IMR-90 (cell line): ENCODE measurements around the gene ARX. TPM values are rescaled to one million over a fixed set of nuclear protein-coding genes. Genes with fewer than 3 reads are reported as not detected.

Experiments used
- ATAC-seq: fragments of 200-7000 bp; cut with Tn5 transposase; 2 replicates; pipeline ENCODE4 v1.9.1; 2020; ENCODE audit warnings: low read depth, mild to moderate bottlenecking, moderate library complexity
- BruUV-seq: library from RNA; stranded (reverse); fragments of 400-500 nt; replicated peaks from 2 replicates; lab custom pipeline; 2021; lab: Mats Ljungman, UMichigan
- CTCF ChIA-PET: fragments of 300-600 bp; formaldehyde crosslinking; extraction: SDS; loops from one replicate; lab custom pipeline; 2021; ENCODE audit warnings: antibody characterized with exemption; lab: Yijun Ruan, JAX
- POLR2A ChIA-PET: fragments of 300-600 bp; sonication (Branson Sonifier 250); formaldehyde crosslinking; loops from one replicate; lab custom pipeline; 2022; ENCODE audit warnings: antibody characterized with exemption; ENCODE audit not compliant: unreplicated experiment; lab: Charles Lee
- DNase-seq: peaks from one replicate; pipeline ENCODE4 v3.0.0; 2013
- H2AFZ ChIP-seq: replicated peaks from 2 replicates; pipeline ENCODE3; 2013; ENCODE audit warnings: low read length, mild to moderate bottlenecking; ENCODE audit not compliant: poor library complexity
- H2AK5ac ChIP-seq: 2 replicates; pipeline ENCODE4 v1.6.1; 2013; ENCODE audit warnings: low read depth, low read length, inconsistent platforms
- H2AK9ac ChIP-seq: replicated peaks from 2 replicates; pipeline ENCODE3; 2013; ENCODE audit warnings: mild to moderate bottlenecking, low read depth, low read length, moderate library complexity; ENCODE audit not compliant: poor library complexity
- H2BK120ac ChIP-seq: 2 replicates; pipeline ENCODE4 v1.6.1; 2013; ENCODE audit warnings: low read depth, low read length, inconsistent platforms
- H2BK15ac ChIP-seq: 3 replicates; pipeline ENCODE4 v1.6.1; 2013; ENCODE audit warnings: low read depth, low read length, inconsistent platforms
- H2BK20ac ChIP-seq: 2 replicates; pipeline ENCODE4 v1.6.1; 2013; ENCODE audit warnings: low read depth, mild to moderate bottlenecking, inconsistent platforms, low read length, moderate library complexity
- H2BK5ac ChIP-seq: 2 replicates; pipeline ENCODE4 v1.6.1; 2013; ENCODE audit warnings: mild to moderate bottlenecking, low read depth, low read length, inconsistent platforms; ENCODE audit not compliant: poor library complexity, severe bottlenecking
- H3K14ac ChIP-seq: replicated peaks from 2 replicates; pipeline ENCODE4 v1.6.1; 2013; ENCODE audit warnings: low read depth, low read length, inconsistent platforms
- H3K18ac ChIP-seq: 2 replicates; pipeline ENCODE4 v1.6.1; 2013; ENCODE audit warnings: low read depth, low read length, control low read depth
- H3K23ac ChIP-seq: 2 replicates; pipeline ENCODE4 v1.6.1; 2013; ENCODE audit warnings: low read depth, low read length, inconsistent platforms
- H3K27ac ChIP-seq: 2 replicates; pipeline ENCODE4 v1.5.1; 2013; ENCODE audit warnings: mild to moderate bottlenecking, control low read depth, low read length; ENCODE audit not compliant: insufficient read depth
- H3K27me3 ChIP-seq: 2 replicates; pipeline ENCODE4 v1.6.1; 2013; ENCODE audit warnings: low read length; ENCODE audit not compliant: control insufficient read depth, insufficient read depth
- H3K36me3 ChIP-seq: 2 replicates; pipeline ENCODE4 v1.6.1; 2013; ENCODE audit warnings: low read length, mixed read lengths; ENCODE audit not compliant: control insufficient read depth, insufficient read depth
- H3K4ac ChIP-seq: 2 replicates; pipeline ENCODE4 v1.6.1; 2013; ENCODE audit warnings: low read depth, low read length, inconsistent platforms
- H3K4me1 ChIP-seq: 2 replicates; pipeline ENCODE4 v1.6.1; 2013; ENCODE audit warnings: low read length, mixed read lengths; ENCODE audit not compliant: control insufficient read depth, insufficient read depth
- H3K4me2 ChIP-seq: 2 replicates; pipeline ENCODE4 v1.6.1; 2013; ENCODE audit warnings: low read depth, mild to moderate bottlenecking, control low read depth, low read length, moderate library complexity
- H3K4me3 ChIP-seq: 2 replicates; pipeline ENCODE4 v1.5.1; 2013; ENCODE audit warnings: low read depth, mild to moderate bottlenecking, control low read depth, low read length, moderate library complexity; ENCODE audit not compliant: insufficient read depth
- H3K56ac ChIP-seq: 2 replicates; pipeline ENCODE4 v1.6.1; 2013; ENCODE audit warnings: low read length, inconsistent platforms; ENCODE audit not compliant: insufficient read depth; ENCODE audit errors: extremely low read depth
- H3K79me1 ChIP-seq, 2 experiments: 2 replicates each; pipeline ENCODE4 v1.6.1; 2013; ENCODE audit warnings: low read length in 2 of 2, inconsistent platforms in 1 of 2, low read depth in 1 of 2
- H3K9ac ChIP-seq: 2 replicates; pipeline ENCODE4 v1.6.1; 2013; ENCODE audit warnings: low read depth, low read length, control low read depth
- H3K9me1 ChIP-seq: 2 replicates; pipeline ENCODE4 v1.6.1; 2013; ENCODE audit warnings: low read length, inconsistent platforms; ENCODE audit not compliant: insufficient read depth
- H3K9me3 ChIP-seq: 2 replicates; pipeline ENCODE4 v1.6.1; 2013; ENCODE audit warnings: low read length; ENCODE audit not compliant: control insufficient read depth, insufficient read depth
- H4K20me1 ChIP-seq: 2 replicates; pipeline ENCODE4 v1.6.1; 2013; ENCODE audit warnings: low read length, inconsistent platforms; ENCODE audit not compliant: insufficient read depth
- H4K5ac ChIP-seq: 2 replicates; pipeline ENCODE4 v1.6.1; 2013; ENCODE audit warnings: mild to moderate bottlenecking, low read depth, low read length, control low read depth
- H4K8ac ChIP-seq, 2 experiments: 2 replicates each; pipeline ENCODE4 v1.6.1; 2013; ENCODE audit warnings: low read depth in 2 of 2, low read length in 2 of 2, control low read depth in 1 of 2, inconsistent platforms in 1 of 2
- H4K91ac ChIP-seq: 2 replicates; pipeline ENCODE4 v1.6.1; 2013; ENCODE audit warnings: low read depth, low read length, inconsistent platforms; ENCODE audit not compliant: insufficient read depth
- BHLHE40 ChIP-seq: fragments of 150-350 bp; IDR thresholded peaks from 2 replicates; pipeline ENCODE4 v1.6.1; 2016; ENCODE audit warnings: mild to moderate bottlenecking, low read depth, low read length
- CHD1 ChIP-seq: IDR thresholded peaks from 2 replicates; pipeline ENCODE4 v1.6.1; 2012; ENCODE audit warnings: low read depth, low read length, improper control_type of control experiment
- MAFK ChIP-seq: IDR thresholded peaks from 2 replicates; pipeline ENCODE4 v1.6.1; 2012; ENCODE audit warnings: low read depth, low read length, improper control_type of control experiment
- NFE2L2 ChIP-seq: fragments of 150-350 bp; IDR thresholded peaks from 2 replicates; pipeline ENCODE4 v1.6.1; 2016; ENCODE audit warnings: low read depth, mild to moderate bottlenecking, low read length
- POLR2A ChIP-seq: IDR thresholded peaks from 2 replicates; pipeline ENCODE4 v1.6.1; 2012; ENCODE audit warnings: mild to moderate bottlenecking, low read depth, low read length
- RCOR1 ChIP-seq: IDR thresholded peaks from 2 replicates; pipeline ENCODE4 v1.6.1; 2012; ENCODE audit warnings: mild to moderate bottlenecking, low read length, improper control_type of control experiment; ENCODE audit not compliant: insufficient replicate concordance
- RFX5 ChIP-seq: IDR thresholded peaks from 2 replicates; pipeline ENCODE4 v1.8.0; 2012; ENCODE audit warnings: low read depth, mild to moderate bottlenecking, low read length, moderate library complexity
- SMC3 ChIP-seq: fragments of 150-350 bp; IDR thresholded peaks from 2 replicates; pipeline ENCODE4 v1.6.1; 2016; ENCODE audit warnings: low read depth, mild to moderate bottlenecking, antibody characterized with exemption, low read length, moderate library complexity
- WGBS, 2 experiments: methylation state at CpG; one replicate each; pipeline versions ENCODE4 v1.1.5 to v1.1.7; 2013; ENCODE audit warnings: missing lambda C conversion rate in 2 of 2; ENCODE audit not compliant: insufficient read length in 1 of 2; ENCODE audit errors: extremely low coverage in 2 of 2; 5-methylcytosine and 5-hydroxymethylcytosine counted together
- dilution Hi-C: fragments of 300-500 bp; cut with HindIII; formaldehyde crosslinking; loops from one replicate; pipeline ENCODE4 v1.14.3; 2018; ENCODE audit warnings: low sequenced_read_pairs; ENCODE audit not compliant: unreplicated experiment
- in situ Hi-C: fragments of 300-500 bp; cut with MboI; formaldehyde crosslinking; loops from 3 replicates; pipeline ENCODE4 v1.14.3; 2019; ENCODE audit warnings: low sequenced_read_pairs, inconsistent platforms, mixed read lengths
- intact Hi-C: fragments of 100-400 bp; cut with micrococcal nuclease; formaldehyde crosslinking; loops from 2 replicates; pipeline ENCODE4 v1.10.0; 2022
- polyA plus RNA-seq, 3 experiments: library from polyadenylated mRNA; depleted of rRNA; stranded (reverse); fragments of >200 nt; gene quantifications; 2 replicates each; pipeline ENCODE4 v1.2.3, GENCODE V29; 2012; ENCODE audit warnings: low replicate concordance in 1 of 3
- total RNA-seq: library from RNA; depleted of rRNA; stranded (reverse); fragments of >200 nt; gene quantifications from 2 replicates; pipeline ENCODE4 v1.2.3, GENCODE V29; 2012
- TF ChIP-seq, protein P1 (sequence below): fragments of 150-350 bp; IDR thresholded peaks from 2 replicates; pipeline ENCODE4 v1.6.1; 2017; ENCODE audit warnings: mild to moderate bottlenecking, antibody characterized with exemption, low read length, low read depth

Gene ARX
- total and polyA plus RNA-seq, 2 of the 4 experiments (the other 2 are of a cell fraction): not detected

GRCh38 chrX:25016361-25016671 lies 551 bp upstream of the ARX start:
- Histone ChIP-seq H2AK5ac (no peak overlapping the region), H3K56ac (no peak overlapping the region), H3K27ac (no peak overlapping the region), H2BK120ac (no peak overlapping the region), H3K27me3 (peaks cover 87% of the 10 kb centered on the region), H2AFZ (no peak overlapping the region), H3K4me1 (no peaks in the 10 kb centered on the region; the same call in 1 of the 2 replicates), H3K4me3 (no peak overlapping the region), H4K20me1 (no peaks in the 10 kb centered on the region; the same call in 1 of the 2 replicates), H2AK9ac (no peak overlapping the region), H3K14ac (no peak overlapping the region), H3K36me3 (no peaks in the 10 kb centered on the region), H3K9me1 (no peaks in the 10 kb centered on the region), H3K9me3 (peaks cover 18% of the 10 kb centered on the region; the same call in 1 of the 2 replicates), H3K4me2 (no peak overlapping the region), H4K8ac (no peak overlapping the region), H2BK15ac (no peak overlapping the region), H2BK5ac (no peak overlapping the region), H4K91ac (no peak overlapping the region), H2BK20ac (no peak overlapping the region), H3K23ac (no peak overlapping the region), H3K9ac (no peak overlapping the region), H4K5ac (no peak overlapping the region), H3K18ac (no peak overlapping the region), H3K4ac (no peak overlapping the region), H3K79me1 (no peaks in the 10 kb centered on the region)
- in situ Hi-C loops (no loop called here), intact Hi-C loops (no loop called here), dilution Hi-C loops (no loop called here)
- no CpG with 5 or more reads among the region's 20 CpGs for WGBS, 2 experiments
- TF ChIP-seq POLR2A: no peak
- TF ChIP-seq NFE2L2: no peak
- TF ChIP-seq, protein P1, sequence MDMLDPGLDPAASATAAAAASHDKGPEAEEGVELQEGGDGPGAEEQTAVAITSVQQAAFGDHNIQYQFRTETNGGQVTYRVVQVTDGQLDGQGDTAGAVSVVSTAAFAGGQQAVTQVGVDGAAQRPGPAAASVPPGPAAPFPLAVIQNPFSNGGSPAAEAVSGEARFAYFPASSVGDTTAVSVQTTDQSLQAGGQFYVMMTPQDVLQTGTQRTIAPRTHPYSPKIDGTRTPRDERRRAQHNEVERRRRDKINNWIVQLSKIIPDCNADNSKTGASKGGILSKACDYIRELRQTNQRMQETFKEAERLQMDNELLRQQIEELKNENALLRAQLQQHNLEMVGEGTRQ: no peak
- TF ChIP-seq MAFK: no peak
- TF ChIP-seq RCOR1: no peak
- TF ChIP-seq CHD1: no peak
- TF ChIP-seq SMC3: no peak
- TF ChIP-seq BHLHE40: no peak
- TF ChIP-seq RFX5: no peak
- no peak for DNase-seq
- POLR2A ChIA-PET: no interaction called here
- no peak for ATAC-seq
- CTCF ChIA-PET: no interaction called here
- no TSS peak for BruUV-seq
